ENCODE data around the gene CSF1.

DNA sequence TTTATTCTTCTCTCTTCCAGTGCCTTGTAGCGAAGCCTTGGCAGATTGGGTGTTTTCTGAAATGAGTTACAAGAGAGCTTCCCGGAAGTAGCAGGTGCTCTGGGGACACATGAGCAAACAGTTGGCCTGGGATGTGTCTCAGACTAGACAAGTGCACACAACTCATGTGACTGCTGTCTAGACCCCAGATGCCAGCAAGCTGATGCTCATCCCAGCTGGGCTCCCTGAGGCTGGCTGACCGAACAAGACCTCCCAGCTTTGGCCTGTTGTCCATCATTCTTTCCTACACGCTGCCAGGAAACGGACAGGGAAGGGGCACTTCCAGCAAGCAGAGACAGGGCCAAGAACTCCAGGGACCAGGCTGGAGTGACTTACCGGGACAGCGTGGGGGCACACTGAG is 18.7 kb upstream of the CSF1 start:
- TF ChIP-seq, protein P1, sequence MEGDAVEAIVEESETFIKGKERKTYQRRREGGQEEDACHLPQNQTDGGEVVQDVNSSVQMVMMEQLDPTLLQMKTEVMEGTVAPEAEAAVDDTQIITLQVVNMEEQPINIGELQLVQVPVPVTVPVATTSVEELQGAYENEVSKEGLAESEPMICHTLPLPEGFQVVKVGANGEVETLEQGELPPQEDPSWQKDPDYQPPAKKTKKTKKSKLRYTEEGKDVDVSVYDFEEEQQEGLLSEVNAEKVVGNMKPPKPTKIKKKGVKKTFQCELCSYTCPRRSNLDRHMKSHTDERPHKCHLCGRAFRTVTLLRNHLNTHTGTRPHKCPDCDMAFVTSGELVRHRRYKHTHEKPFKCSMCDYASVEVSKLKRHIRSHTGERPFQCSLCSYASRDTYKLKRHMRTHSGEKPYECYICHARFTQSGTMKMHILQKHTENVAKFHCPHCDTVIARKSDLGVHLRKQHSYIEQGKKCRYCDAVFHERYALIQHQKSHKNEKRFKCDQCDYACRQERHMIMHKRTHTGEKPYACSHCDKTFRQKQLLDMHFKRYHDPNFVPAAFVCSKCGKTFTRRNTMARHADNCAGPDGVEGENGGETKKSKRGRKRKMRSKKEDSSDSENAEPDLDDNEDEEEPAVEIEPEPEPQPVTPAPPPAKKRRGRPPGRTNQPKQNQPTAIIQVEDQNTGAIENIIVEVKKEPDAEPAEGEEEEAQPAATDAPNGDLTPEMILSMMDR (conservative IDR thresholded peaks at IDR 0.05 in 1 of 2, IDR thresholded peaks at IDR 0.05 in 1 of 2; ENCODE audit: extremely low read depth in 1 of 2, insufficient read depth in 1 of 2, low read depth in 1 of 2, low read length in 2 of 2): no peak
- TF ChIP-seq EZH2 (IDR thresholded peaks at IDR 0.05; ENCODE audit: borderline replicate concordance, low read length): no peak
